ENCODE measurements around the gene CARMIL1. TPM values are rescaled to one million over a fixed set of nuclear protein-coding genes. Genes with fewer than 3 reads are reported as not detected.

Gene CARMIL1
- total and polyA plus RNA-seq, 10 of the 15 experiments (the other 5 are each of a cell fraction or from before 2014, with no cell fraction given), result 6.4 to 18.1 (median 10.3) TPM

GRCh38 chr6:25435416-25435985, 156.3 kb downstream of the CARMIL1 start:
- in situ Hi-C loops (cut with MboI), result no loop called here
- SMC1A ChIA-PET (ENCODE audit: uncharacterized antibody, unreplicated experiment), result interaction anchor here (1.2 to 2.0 kb wide), 7 partner anchors 8 to 170 kb away, joined by 3 to 12 read pairs (median 4); partner anchors contain the start of gene CARMIL1
- Histone ChIP-seq H3K79me2 (ENCODE audit: control insufficient read depth, insufficient read depth, low read length) (no peaks in the 10 kb centered on the region), H3K9ac (ENCODE audit: control insufficient read depth, insufficient read depth, low read length) (no peak overlapping the region), H4K20me1 (ENCODE audit: control insufficient read depth, insufficient read depth) (no peaks in the 10 kb centered on the region), H3K4me1 (ENCODE audit: control insufficient read depth, insufficient read depth, low read length) (no peaks in the 10 kb centered on the region), H3K4me3 (no peak overlapping the region), H3K9me3 (replicated peaks; ENCODE audit: control insufficient read depth, insufficient read depth, low read length) (no peaks in the 10 kb centered on the region), H3K36me3 (ENCODE audit: control insufficient read depth in 2 of 2, insufficient read depth in 2 of 2, low read length in 1 of 2) (peaks cover 0 to 1% of the 10 kb centered on the region in 2 experiments; a peak in 1 of 4 replicates), H3K27ac (ENCODE audit: control insufficient read depth, insufficient read depth) (no peak overlapping the region), H3K27me3 (replicated peaks in 1 of 2; ENCODE audit: control insufficient read depth in 2 of 2, insufficient read depth in 2 of 2, low read length in 1 of 2) (no peaks in the 10 kb centered on the region), H3K4me2 (ENCODE audit: control insufficient read depth, insufficient read depth) (no peak overlapping the region), H2AFZ (ENCODE audit: control insufficient read depth, low read depth, low read length) (no peak overlapping the region)
- CTCF ChIA-PET, result interaction anchor here (0.5 to 1.1 kb wide), 6 partner anchors 9 to 157 kb away, joined by 3 to 4 read pairs (median 3); no protein-coding TSS in a partner anchor
- DNase-seq (ENCODE audit: low read depth, low spot score) (no peak), ATAC-seq (no peak), FAIRE-seq (no peak)
- WGBS (ENCODE audit: insufficient coverage, insufficient replicate concordance, low lambda C conversion rate, missing lambda C conversion rate), result 11% methylated on average over 6 of the region's 6 CpGs
- intact Hi-C loops (cut with micrococcal nuclease; ENCODE audit: unreplicated experiment), result no loop called here
- RAD21 ChIA-PET (ENCODE audit: unreplicated experiment), result interaction anchor here (1.1 kb wide), 1 partner anchor 170 kb away, joined by 3 read pairs; no protein-coding TSS in a partner anchor
- no TSS peak for BruUV-seq (replicated peaks)
- no peak for TF ChIP-seq SUZ12 (IDR thresholded peaks at IDR 0.05; ENCODE audit: unreplicated experiment)
- no peak for TF ChIP-seq NR2C2 (IDR thresholded peaks at IDR 0.05; ENCODE audit: borderline replicate concordance, control insufficient read depth, insufficient read length, low read depth)
- no peak for TF ChIP-seq NFXL1 (IDR thresholded peaks at IDR 0.05; ENCODE audit: borderline replicate concordance)
- TF ChIP-seq SREBF2 (IDR thresholded peaks at IDR 0.05; ENCODE audit: low read length), result no peak
- TF ChIP-seq SIN3A (IDR thresholded peaks at IDR 0.05; ENCODE audit: low read depth, low read length), result no peak
- no peak for TF ChIP-seq RFX5 (IDR thresholded peaks at IDR 0.05; ENCODE audit: low read depth, low read length)
- no peak for TF ChIP-seq KLF5 (IDR thresholded peaks at IDR 0.05; ENCODE audit: partially characterized antibody)
- POLR2A ChIA-PET, result interaction anchor here (1.1 to 1.6 kb wide), 2 partner anchors 14 to 66 kb away, joined by 3 to 5 read pairs; no protein-coding TSS in a partner anchor
